HG03469 (cell line): ENCODE data around the gene SIVA1.

ENCODE experiments used
- ATAC-seq: cut with Tn5 transposase; IDR thresholded peaks from one replicate; pipeline ENCODE4 v1.9.1; 2021; ENCODE audit warnings: mild to moderate bottlenecking, moderate library complexity, moderate number of reproducible peaks; ENCODE audit not compliant: unreplicated experiment

Gene SIVA1

DNA sequence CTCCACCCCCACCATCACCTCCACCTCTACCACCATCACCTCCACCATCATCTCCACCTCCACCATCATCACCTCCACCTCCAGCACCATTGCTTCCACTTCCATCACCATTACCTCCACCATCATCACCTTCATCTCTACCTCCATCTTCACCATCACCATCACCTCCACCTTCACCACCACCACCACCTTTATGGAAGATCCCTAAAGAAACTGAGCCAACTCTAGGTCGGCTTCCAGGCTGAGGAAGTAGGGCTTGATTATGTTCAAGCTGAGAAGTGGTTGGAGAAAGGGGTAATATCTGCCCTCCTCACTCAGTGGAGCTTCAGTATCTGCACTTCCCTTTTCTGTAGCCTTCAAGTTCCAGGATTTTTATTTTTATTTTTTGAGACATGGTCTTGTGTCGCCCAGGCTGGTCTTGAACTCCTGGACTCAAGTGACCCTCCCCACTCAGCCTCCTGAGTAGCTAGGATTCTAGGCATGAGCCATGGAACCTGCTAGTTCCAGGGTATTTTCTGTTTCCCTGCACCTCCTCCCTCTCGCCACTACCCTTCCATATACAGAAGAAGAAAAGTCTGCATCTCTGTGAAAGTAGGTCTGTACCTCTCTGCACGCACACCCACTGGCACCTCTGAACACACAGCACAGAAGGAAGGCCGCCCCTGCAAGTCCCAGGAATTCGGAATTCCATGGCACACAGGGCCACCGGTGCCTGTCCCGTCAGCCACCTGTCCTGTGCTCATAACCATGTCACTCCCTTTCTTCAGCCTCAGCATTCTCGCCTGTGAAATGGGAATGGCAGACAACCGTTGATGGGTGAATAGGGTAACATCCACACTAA lies 53.9 kb downstream of the SIVA1 start:
- no peak for ATAC-seq

DNA sequence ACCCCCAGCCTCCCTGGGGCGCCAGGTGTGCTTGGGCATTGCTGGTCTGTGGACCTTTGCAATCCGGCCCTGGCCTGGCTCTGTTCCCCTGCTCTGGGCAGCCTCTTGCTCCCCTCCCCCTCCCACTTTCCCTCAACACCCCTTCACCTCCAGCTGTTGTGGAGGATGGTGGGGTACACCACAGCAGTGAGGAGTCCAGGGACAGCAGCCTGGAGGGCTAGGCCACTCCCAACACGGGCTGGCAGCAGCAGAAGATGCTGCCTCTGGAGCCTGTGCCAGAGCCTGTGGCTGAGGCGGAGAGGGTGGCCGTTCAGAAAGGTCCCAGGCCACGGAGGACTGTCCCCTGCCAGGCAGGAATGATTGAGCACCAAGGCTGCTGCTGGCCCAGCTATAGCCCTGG lies 55.5 kb downstream of the SIVA1 start:
- ATAC-seq: no peak
